Neuron (in vitro differentiated cells): ENCODE results near the gene CMIP.
"Not testable (repeated sequence)": the region's sequence is repeated elsewhere in the genome, so short reads cannot be mapped to it uniquely, and the experiment has no call there.

Experiments used
- H2AFZ ChIP-seq: one replicate; pipeline ENCODE4 v1.6.1; 2013; ENCODE audit warnings: low read depth, mild to moderate bottlenecking, inconsistent platforms, low read length, moderate library complexity
- H3K27me3 ChIP-seq: one replicate; pipeline ENCODE4 v1.6.1; 2013; ENCODE audit warnings: low read length; ENCODE audit not compliant: insufficient read depth
- H3K36me3 ChIP-seq: one replicate; pipeline ENCODE4 v1.6.1; 2013; ENCODE audit warnings: low read length; ENCODE audit not compliant: insufficient read depth
- H3K4me1 ChIP-seq: one replicate; pipeline ENCODE4 v1.6.1; 2013; ENCODE audit warnings: low read length; ENCODE audit not compliant: insufficient read depth
- H3K4me3 ChIP-seq: 2 replicates; pipeline ENCODE4 v1.5.1; 2013; ENCODE audit warnings: mild to moderate bottlenecking, low read length, moderate library complexity
- H3K9me3 ChIP-seq: one replicate; pipeline ENCODE4 v1.6.1; 2013; ENCODE audit warnings: low read length

CMIP gene

GRCh38 chr16:81409016-81409556 lies 35.5 kb upstream of the CMIP start:
- Histone ChIP-seq H3K4me3 (no peak overlapping the region), H3K36me3 (no peaks in the 10 kb centered on the region), H3K4me1 (peaks cover 7% of the 10 kb centered on the region), H3K9me3 (no peaks in the 10 kb centered on the region), H2AFZ (no peak overlapping the region), H3K27me3 (no peaks in the 10 kb centered on the region)

- H3K4me3 ChIP-seq, result no peak overlapping the region
- H3K4me1 ChIP-seq, result peaks cover 23% of the 10 kb centered on the region
- no peaks in the 10 kb centered on the region for H3K27me3 ChIP-seq
- no peak overlapping the region for H2AFZ ChIP-seq
- H3K9me3 ChIP-seq, result no peaks in the 10 kb centered on the region
- no peaks in the 10 kb centered on the region for H3K36me3 ChIP-seq
Observed at GRCh38 chr16:81410643-81411293, 33.8 kb upstream of the CMIP start.

GRCh38 chr16:81413245-81413990 lies 31.2 kb upstream of the CMIP start:
- H3K4me1 ChIP-seq, result peaks cover 34% of the 10 kb centered on the region
- H3K4me3 ChIP-seq, result no peak overlapping the region
- H2AFZ ChIP-seq, result no peak overlapping the region
- no peaks in the 10 kb centered on the region for H3K36me3 ChIP-seq
- H3K27me3 ChIP-seq, result no peaks in the 10 kb centered on the region
- H3K9me3 ChIP-seq, result no peaks in the 10 kb centered on the region

GRCh38 chr16:81415751-81416150 lies 28.9 kb upstream of the CMIP start:
- Histone ChIP-seq H3K4me1 (peaks cover 31% of the 10 kb centered on the region), H3K9me3 (no peaks in the 10 kb centered on the region), H2AFZ (no peak overlapping the region), H3K4me3 (no peak overlapping the region), H3K27me3 (no peaks in the 10 kb centered on the region), H3K36me3 (no peaks in the 10 kb centered on the region)

GRCh38 chr16:81416749-81417148 lies 27.9 kb upstream of the CMIP start:
- no peaks in the 10 kb centered on the region for H3K9me3 ChIP-seq
- H2AFZ ChIP-seq, result no peak overlapping the region

GRCh38 chr16:81417210-81417609 lies 27.4 kb upstream of the CMIP start:
- Histone ChIP-seq H3K27me3 (no peaks in the 10 kb centered on the region), H3K9me3 (no peaks in the 10 kb centered on the region), H3K4me1 (peaks cover 27% of the 10 kb centered on the region), H2AFZ (no peak overlapping the region), H3K36me3 (no peaks in the 10 kb centered on the region), H3K4me3 (no peak overlapping the region)

More at GRCh38 chr16:81416749-81417148, 27.9 kb upstream of the CMIP start:
- Histone ChIP-seq H3K36me3 (no peaks in the 10 kb centered on the region), H3K4me3 (no peak overlapping the region), H3K4me1 (peaks cover 27% of the 10 kb centered on the region), H3K27me3 (no peaks in the 10 kb centered on the region)

- peaks cover 20% of the 10 kb centered on the region for H3K4me1 ChIP-seq
Observed at GRCh38 chr16:81419806-81420205, 24.8 kb upstream of the CMIP start.

GRCh38 chr16:81421126-81421525 lies 23.5 kb upstream of the CMIP start:
- no peaks in the 10 kb centered on the region for H3K36me3 ChIP-seq
- H3K27me3 ChIP-seq, result no peaks in the 10 kb centered on the region
- no peaks in the 10 kb centered on the region for H3K9me3 ChIP-seq
- peaks cover 8% of the 10 kb centered on the region for H3K4me1 ChIP-seq
- H3K4me3 ChIP-seq, result no peak overlapping the region
- H2AFZ ChIP-seq, result no peak overlapping the region

More at GRCh38 chr16:81419806-81420205, 24.8 kb upstream of the CMIP start:
- Histone ChIP-seq H3K4me3 (no peak overlapping the region), H3K27me3 (no peaks in the 10 kb centered on the region), H3K36me3 (no peaks in the 10 kb centered on the region), H3K9me3 (no peaks in the 10 kb centered on the region), H2AFZ (no peak overlapping the region)

GRCh38 chr16:81421536-81421935 lies 23.1 kb upstream of the CMIP start:
- H2AFZ ChIP-seq, result no peak overlapping the region
- peaks cover 7% of the 10 kb centered on the region for H3K4me1 ChIP-seq
- no peak overlapping the region for H3K4me3 ChIP-seq
- no peaks in the 10 kb centered on the region for H3K9me3 ChIP-seq
- H3K27me3 ChIP-seq, result no peaks in the 10 kb centered on the region
- no peaks in the 10 kb centered on the region for H3K36me3 ChIP-seq

GRCh38 chr16:81422153-81422552 lies 22.5 kb upstream of the CMIP start:
- not testable (repeated sequence) for H3K4me3 ChIP-seq, H2AFZ ChIP-seq, H3K9me3 ChIP-seq, H3K4me1 ChIP-seq, H3K27me3 ChIP-seq, H3K36me3 ChIP-seq

GRCh38 chr16:81424771-81425170 lies 19.8 kb upstream of the CMIP start:
- Histone ChIP-seq H3K9me3 (no peaks in the 10 kb centered on the region), H2AFZ (no peak overlapping the region), H3K36me3 (no peaks in the 10 kb centered on the region), H3K4me3 (no peak overlapping the region), H3K27me3 (no peaks in the 10 kb centered on the region), H3K4me1 (no peaks in the 10 kb centered on the region)

- no peak overlapping the region for H3K4me3 ChIP-seq
- H3K27me3 ChIP-seq, result no peaks in the 10 kb centered on the region
- no peak overlapping the region for H2AFZ ChIP-seq
- no peaks in the 10 kb centered on the region for H3K9me3 ChIP-seq
- H3K36me3 ChIP-seq, result no peaks in the 10 kb centered on the region
- H3K4me1 ChIP-seq, result peaks cover 12% of the 10 kb centered on the region
Observed at GRCh38 chr16:81427219-81427618, 17.4 kb upstream of the CMIP start.

- Histone ChIP-seq H3K36me3 (no peaks in the 10 kb centered on the region), H2AFZ (no peak overlapping the region), H3K9me3 (no peaks in the 10 kb centered on the region), H3K4me1 (peaks cover 15% of the 10 kb centered on the region), H3K4me3 (no peak overlapping the region), H3K27me3 (no peaks in the 10 kb centered on the region)
Observed at GRCh38 chr16:81429045-81429521, 15.5 kb upstream of the CMIP start.
